ENCODE data around the gene SH3BP4.

Gene SH3BP4, protein sequence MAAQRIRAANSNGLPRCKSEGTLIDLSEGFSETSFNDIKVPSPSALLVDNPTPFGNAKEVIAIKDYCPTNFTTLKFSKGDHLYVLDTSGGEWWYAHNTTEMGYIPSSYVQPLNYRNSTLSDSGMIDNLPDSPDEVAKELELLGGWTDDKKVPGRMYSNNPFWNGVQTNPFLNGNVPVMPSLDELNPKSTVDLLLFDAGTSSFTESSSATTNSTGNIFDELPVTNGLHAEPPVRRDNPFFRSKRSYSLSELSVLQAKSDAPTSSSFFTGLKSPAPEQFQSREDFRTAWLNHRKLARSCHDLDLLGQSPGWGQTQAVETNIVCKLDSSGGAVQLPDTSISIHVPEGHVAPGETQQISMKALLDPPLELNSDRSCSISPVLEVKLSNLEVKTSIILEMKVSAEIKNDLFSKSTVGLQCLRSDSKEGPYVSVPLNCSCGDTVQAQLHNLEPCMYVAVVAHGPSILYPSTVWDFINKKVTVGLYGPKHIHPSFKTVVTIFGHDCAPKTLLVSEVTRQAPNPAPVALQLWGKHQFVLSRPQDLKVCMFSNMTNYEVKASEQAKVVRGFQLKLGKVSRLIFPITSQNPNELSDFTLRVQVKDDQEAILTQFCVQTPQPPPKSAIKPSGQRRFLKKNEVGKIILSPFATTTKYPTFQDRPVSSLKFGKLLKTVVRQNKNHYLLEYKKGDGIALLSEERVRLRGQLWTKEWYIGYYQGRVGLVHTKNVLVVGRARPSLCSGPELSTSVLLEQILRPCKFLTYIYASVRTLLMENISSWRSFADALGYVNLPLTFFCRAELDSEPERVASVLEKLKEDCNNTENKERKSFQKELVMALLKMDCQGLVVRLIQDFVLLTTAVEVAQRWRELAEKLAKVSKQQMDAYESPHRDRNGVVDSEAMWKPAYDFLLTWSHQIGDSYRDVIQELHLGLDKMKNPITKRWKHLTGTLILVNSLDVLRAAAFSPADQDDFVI

DNA sequence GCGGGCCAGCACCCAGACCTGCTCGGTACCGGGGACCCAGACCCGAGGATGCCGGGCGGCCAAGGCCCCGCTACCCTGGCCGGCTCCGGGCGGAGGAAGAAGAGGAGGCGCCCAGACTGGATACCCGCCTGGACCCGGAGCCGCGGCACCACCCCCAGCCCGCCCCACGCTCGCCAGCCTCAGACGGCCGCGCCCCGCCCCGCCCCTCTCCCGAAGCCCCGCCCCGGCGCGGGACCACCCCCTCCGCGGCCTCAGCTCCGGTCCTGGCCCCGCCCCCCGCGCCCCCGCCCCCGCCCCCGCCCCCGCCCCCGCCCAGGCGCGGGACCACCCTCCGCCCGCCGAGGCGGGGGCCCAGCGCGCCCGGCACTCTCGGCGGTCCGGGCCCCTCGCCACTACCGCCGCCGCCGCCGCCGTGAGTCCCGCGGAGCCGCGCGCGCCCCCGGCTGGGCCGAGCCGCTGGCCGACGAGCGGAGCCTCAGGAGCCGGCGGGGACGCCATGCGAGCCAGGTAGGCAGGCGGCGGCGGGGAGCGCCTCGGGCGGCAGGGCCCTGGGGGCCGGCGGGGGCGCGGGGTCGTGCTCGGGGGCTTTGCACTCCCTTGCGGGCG is at the start of gene SH3BP4:
SH3BP4 (plus strand) TSS at position 354 of the 606 bp plus-strand sequence. CDS start 82,986 bp downstream, outside the sequence.
- no peak for FAIRE-seq

DNA sequence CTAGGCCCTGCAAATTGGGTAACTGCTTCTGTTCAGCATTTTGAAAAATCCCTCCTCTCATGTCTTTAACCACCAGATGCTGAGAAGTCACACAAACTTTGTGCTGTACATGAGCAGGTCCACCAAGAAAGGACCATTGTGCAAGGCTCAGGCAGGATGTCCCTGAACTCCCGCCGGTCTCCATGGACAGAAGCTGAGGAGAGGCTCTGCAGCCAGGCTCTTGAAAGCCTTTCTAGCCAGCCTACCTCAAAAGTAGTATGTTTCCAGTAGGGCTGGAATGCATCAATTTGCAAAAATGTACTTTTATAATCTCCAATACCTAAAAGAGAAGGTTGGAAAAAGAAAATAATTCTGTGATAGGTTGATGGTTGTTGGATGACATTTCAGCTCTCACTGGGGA is 47.0 kb upstream of the SH3BP4 start:
- FAIRE-seq: no peak

DNA sequence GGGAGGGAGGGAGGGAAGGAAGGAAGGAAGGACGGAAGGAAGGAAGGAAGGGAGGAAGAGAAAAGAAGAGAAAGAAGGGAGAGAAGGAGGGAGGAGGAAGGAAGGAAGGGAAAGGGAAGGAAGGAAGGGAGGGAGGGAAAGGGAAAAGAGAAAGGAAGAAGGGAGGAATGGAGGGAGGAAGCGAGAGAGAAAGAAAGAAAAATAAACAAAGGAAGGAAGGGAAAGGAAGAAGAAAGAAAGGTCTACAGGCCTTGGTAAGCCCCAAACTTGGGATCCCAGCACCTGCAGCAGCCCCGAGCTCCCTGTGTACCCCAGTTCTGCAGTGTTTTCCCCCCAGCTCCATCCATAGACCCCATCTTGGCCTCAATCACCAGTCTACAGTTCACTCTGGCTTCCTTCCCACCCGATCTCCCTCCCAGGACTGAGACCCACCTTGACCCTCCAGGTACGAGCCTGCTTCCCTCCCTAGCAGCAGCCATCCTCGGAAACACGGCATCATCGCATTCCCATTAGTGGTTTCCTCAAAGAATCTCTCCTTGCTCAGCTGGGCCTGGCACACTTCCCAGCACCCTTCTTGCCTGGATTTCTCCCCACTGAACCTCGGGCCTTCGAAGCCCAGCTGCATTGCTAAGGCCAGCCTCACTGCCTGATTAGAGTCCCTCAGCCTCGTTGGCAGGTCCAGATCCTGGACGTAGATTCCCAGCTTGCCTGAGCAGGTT is 46.1 kb upstream of the SH3BP4 start:
- no peak for FAIRE-seq

DNA sequence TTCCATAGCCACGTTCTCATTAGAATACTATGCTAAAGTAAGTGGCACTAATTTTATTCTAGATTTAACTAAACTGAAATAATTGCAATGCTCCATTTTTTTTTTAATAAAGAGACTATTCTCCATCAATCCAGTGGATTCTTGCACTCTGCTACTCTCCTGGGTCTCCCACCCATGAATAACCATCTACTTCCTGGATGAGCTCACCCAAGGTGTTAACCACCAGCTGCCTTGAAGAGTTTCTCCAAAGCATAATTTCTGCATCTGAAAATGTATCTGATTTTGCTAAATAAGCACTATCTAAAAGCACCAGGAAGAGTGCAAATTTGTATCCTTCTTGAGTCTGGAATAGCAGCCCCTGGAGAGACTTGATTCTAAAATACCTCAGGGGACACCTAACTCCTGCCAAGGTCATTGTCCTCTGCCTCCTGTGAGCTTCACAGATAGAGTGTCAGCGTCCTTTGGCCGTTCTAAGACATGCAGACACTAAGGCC is 41.6 kb upstream of the SH3BP4 start:
- no peak for FAIRE-seq

DNA sequence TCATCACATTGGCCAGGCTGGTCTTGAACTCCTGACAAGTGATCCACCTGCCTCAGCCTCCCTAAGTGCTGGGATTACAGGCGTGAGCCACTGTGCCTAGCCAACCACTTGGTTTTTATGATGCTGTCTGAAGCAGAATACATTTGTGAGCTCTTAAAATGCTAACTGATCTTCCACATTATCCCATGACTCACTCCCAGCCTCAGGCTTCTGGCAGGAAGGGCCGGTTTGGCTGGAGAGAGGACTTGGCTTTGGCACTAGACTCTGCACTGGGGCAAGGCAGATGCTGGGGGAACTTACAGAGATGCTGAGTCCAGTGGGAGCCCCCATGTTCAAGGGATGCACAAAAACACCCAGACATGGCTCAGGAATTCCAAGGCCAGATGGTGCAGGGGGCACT is 40.5 kb upstream of the SH3BP4 start:
- no peak for FAIRE-seq

DNA sequence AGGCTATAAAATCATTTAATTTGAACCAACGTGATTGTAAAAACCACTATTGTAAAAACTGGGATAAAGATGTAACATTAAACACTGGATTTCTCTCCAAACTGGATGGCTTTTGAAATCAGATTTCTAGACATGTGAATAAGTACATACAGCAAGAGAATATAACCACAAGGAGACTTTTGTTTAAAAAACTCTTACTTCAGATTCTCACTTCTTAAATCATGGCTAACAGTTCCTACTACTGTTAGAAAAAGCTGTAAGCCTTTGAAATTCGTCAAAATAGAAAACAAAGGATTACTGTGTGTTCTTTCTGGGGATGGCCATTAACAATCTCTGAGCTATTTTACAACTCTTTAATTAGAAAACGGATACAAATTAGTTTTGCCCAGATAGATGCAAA is 39.4 kb upstream of the SH3BP4 start:
- FAIRE-seq: no peak

DNA sequence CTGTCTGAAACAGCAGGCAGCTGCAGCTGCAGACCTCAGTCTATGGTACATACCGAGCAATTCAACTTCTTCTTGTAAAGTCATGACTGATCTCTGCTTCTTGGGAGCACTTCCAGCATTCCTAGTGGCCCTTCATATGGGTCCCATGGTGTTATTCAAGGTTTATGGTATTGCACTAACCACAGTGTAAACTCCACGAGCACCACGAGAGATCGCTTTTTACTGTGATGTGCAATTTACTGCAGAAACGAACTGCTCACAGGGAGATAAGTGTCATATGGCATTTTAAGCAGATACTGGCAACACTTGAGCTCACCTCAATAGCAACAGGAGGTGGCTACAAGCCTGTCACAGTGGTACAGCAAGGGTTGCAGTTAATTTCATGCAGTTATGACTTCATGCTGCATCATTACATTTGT is 38.6 kb upstream of the SH3BP4 start:
- FAIRE-seq: no peak

DNA sequence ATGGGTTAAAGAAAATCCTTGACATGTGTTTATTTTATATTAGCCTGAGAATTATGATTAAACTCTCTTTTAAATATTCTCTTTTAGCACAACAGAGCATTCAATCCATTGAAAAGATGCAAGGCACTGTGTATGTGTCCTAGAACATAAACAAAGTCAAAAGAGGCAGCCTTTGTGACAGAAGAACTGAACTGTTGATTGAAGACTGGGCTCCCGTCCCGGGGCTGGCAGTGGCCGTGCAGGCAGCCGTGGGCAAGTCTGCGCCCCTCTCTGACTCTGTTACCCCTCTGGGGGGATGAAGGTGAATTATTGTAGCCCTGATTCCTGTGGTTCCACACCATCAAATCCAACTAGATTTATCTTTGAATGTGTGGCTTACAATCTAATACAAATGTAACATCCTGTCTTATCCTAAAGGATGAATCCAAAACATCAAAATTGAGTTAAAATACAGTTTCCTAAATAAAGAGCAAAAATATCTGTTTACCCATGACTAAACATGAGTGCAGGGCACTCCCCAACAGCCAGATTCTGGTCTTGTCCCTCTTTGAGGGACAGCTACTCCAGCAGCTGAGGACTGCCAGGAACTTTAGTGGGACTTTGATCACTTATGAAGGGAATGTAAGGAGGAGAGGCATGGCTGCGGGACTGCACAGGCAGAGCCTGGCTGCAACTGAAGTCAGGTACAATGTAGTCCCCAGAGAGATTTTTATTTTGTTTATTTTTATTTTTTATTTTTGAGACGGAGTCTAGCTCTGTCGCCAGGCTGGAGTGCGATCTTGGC is 37.3 kb upstream of the SH3BP4 start:
- no peak for FAIRE-seq

DNA sequence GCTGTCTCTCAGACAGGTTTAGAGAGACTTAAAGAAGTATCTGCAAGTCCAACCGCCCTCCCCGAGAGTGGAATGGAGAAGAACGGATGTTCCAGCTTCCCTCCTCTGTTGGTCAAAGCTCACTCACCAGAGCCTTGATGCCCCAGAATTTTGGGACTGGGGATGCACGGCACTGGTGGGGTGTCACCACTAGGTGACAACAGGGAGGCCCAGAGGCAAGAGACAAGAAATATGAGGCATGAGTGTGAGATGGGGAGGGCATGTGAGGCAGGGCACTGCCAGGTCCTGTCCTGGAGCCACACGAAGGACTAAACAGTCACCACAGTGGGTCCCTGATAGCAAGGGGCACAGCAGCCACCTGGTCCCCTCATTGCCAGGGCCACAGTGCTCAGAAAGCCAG is 35.1 kb upstream of the SH3BP4 start:
- FAIRE-seq: no peak

DNA sequence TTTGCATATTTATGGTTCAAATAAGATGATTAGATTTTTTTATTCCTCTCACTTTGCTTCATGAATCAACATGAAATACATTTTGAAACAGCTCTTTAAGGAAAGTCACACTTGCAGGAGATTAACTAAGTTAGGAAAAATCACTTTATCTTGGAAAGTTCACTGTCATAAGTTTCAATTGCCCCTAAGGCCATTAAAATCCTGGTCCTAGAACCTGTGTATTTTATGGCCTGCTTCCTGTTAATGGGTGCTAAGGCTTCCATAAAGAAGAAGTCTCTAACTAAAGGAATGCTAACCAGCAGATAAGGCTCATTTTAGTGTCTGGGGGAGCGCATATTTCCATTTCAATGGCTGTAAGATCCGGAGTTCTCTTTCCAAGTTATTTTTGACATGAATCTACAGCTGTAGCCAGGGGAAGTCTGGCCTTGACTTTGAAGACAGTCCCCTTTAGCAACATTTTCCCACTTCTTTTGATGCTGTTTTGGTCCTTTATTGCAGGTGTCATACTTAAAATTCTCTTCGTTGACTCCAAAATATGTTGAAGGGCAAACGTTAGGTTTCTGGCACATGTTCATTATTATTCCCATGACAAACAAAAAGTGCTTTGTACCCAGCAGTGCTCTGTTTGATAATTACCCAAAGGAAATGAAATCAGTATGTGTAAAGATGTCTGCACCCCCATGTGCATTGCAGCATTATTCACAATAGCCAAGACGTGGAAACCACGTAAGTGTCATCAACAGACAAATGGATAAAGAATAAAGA is 34.4 kb upstream of the SH3BP4 start:
- FAIRE-seq: no peak

DNA sequence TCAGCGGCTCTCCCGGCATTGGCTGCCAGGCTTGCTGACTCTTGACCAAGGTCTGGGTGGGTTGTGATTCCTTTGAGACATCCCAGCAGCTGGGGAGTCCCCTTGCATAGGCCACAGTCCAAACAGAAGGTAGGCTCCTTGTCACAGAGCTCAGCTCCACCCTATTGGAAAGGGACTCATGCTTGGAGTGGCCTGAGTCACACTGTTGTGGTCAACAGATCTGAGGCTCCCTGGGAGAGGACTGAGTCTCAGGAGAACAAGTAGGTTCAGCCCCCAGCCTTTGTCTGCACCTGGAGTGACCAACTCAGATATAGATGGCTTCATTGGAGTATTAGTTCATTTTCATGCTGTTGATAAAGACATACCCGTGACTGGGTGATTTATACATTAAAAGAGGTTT is 32.1 kb upstream of the SH3BP4 start:
- no peak for FAIRE-seq

DNA sequence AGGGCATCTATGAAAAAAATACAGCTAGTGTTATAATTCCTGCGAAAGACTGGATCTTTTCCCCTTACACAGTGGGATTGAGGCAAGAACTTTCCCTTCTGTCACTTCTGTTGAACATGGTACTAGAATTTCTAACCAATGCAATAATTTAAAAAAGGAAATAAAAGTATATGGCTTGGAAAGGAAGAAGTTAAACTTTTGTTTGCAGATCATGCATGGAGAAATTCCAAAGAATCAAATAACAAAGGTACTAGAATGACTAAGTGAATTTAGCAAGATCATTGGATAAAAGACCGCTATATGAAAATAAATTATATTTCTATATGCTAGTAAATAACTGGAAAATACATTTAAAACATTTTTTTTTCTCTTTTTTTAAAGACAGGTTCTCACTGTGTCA is 31.0 kb upstream of the SH3BP4 start:
- FAIRE-seq: no peak

DNA sequence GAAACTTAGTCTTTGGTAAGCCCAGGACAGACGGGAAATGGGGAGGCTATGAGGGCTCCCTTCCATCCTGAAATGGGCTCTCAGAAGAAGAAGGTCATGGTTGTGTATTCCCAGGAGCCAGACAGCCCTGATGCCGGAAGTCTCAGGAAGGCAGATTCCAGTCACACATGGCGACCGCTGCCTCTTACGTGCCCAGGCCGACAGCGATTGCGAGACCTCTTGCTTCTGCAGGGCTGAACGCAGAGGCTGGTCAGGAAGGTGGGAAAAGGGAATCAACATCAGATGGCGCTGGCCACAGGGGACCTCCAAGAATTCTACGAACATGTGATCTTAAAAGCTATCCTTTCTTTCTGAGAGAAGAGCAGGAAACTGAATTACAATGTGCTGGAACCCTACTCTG is 22.8 kb upstream of the SH3BP4 start:
- no peak for FAIRE-seq

DNA sequence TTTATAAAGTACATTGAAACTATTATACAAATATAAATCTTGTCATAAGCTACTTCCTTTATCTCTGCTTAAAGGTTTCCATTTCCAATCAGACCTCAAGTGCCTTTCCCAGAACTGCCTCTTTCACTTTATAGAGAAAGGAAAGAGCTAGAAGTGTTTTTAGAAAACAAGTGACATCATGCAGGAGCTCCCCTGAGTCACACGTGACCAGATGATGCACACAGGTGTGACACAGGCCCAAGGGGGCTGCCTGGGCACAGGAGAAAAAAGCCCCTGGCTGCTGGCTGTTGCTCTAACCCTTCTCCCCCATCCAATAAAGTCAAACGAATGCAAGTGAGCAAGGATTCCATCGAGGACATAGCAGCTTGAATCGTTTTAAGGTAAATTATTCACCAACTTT is 21.4 kb upstream of the SH3BP4 start:
- FAIRE-seq: no peak

DNA sequence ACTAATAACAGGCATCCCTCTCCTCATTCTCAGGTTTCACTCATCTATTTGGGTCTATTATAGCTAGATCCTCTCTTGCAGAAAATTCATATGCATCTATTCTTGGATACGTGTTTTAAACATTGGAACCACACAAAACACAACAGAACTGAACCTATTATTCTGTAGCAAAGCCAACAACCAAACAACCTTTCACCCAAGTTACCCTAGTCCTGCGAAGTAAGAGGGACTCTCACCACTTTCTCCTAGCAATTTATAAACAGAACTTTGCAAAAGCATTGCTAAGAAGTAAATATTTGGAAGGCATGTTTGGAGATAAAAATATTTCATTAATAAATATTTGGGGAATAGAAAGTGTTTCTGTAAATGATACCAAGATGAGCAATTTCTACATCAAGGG is 20.4 kb upstream of the SH3BP4 start:
- no peak for FAIRE-seq

DNA sequence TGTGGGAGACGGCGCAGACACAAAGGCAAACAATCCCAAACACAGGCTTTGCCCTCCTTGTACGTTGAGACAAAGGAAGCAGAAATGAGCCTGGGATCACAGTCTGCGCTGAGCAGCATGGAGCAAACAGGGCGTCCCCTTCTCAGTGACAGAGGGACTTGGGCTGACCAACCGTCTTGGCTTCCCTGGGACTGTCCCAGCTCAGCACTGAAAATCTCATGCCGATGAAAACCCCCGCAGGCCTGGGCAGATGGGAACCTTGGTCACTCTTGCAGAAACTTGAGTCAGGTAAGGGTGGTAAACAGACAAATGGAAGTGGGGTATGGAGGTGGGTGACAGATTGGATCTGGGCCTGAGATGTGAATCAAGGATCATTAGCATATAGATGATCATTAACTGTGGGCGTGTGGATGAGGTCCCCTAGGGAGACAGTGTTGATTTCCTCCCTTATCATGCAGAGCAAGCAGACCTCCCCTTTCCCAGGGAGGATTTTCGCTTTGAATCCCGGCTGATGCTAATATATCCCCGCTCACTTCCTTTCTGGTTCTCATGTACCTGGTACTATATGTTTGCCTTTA is 19.1 kb upstream of the SH3BP4 start:
- FAIRE-seq: no peak

DNA sequence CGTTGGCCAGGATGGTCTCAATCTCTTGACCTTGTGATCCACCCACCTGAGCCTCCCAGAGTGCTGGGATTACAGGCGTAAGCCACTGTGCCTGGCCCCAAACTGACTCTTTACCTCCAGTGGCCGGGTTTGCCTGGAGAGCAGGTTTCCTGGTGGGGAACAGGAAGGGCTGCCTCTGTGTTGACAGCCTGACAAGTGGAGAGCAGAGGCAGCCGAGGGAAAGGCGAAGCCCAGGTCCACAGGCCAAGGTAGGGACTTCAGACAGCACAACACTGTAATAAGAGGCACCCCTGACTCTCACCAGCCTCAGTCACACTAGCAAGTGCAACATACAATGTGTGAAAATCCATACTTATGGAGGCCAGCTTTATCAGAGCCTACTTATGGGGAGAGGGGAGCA is 16.5 kb upstream of the SH3BP4 start:
- no peak for FAIRE-seq

DNA sequence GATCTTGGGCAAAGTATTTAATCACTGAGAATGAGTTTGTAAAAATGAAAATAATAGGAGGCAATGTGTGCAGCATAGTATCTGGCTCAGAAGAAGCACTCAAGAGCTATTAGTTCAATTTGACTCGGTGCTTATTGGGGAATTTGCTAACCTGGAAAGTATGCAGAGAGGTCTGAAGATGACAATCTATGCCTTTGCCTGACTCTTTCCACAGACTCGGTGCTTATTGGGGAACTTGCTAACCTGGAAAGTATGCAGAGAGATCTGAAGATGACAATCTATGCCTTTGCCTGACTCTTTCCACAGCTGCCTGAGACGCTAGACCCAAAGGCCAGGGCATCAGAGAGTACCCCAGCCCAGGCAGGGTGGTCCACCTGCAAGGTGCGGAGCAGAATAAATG is 12.2 kb upstream of the SH3BP4 start:
- FAIRE-seq: no peak

DNA sequence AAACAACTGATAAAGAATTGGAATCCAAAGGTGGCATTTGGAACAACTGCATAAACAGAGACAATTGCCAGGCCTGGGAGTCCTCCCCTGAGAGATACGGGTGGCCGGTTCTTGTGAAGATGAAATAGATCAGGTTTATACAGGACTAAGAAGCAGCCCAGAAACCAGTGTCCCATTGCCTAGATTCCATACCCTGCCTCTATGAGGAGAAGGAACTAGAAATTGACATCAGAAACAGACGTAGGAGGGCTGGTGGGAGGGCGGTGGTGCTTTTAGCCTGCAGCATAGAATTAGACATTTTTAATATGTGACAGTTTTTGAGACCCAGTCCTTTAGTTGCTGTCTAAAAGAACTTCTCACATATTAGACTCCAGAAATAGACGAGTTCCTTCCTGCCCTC is 11.8 kb upstream of the SH3BP4 start:
- no peak for FAIRE-seq

DNA sequence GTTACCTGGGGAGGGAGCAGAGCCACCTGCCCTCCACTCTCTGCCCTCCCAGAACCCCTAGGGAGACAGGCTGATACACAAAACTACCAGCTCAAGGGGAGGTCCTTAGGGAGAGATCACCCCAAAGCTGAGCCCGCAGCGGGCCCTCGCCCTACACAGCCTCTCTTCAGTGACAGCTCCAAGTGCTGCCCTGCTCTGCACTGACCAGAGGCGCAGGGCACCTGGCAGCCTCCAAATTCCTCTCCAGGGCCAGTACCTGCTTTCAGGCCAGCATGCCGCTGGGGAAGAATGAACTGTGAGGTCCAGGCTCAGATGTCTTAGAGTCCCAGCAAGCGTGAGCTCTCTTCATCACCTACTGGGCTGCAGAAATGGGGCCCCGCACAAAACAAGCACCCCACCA is 11.3 kb upstream of the SH3BP4 start:
- no peak for FAIRE-seq

Data from G401.6 (cell line).